Measurements from ENCODE around the gene PBX1.

- no peak for TF ChIP-seq CTCF (IDR thresholded peaks at IDR 0.05)
- no peak for TF ChIP-seq POLR2A (IDR thresholded peaks at IDR 0.05)
These were observed 77.8 kb downstream of the PBX1 start for GRCh38 chr1:164636757-164637156.

Data from breast epithelium (tissue), 3 donors.